OCI-LY7 (cell line): ENCODE data around the gene GRM4. TPM values are rescaled to one million over a fixed set of nuclear protein-coding genes. Genes with fewer than 3 reads are reported as not detected.

Source experiments
- BruUV-seq: library from RNA; stranded (reverse); fragments of 400-500 nt; replicated peaks from 2 replicates; lab custom pipeline; 2021; lab: Mats Ljungman, UMichigan
- CTCF ChIA-PET: fragments of 300-600 bp; sonication (Branson Sonifier 250); formaldehyde crosslinking; loops from one replicate; lab custom pipeline; 2022; ENCODE audit warnings: antibody characterized with exemption; ENCODE audit not compliant: unreplicated experiment; lab: Charles Lee
- POLR2A ChIA-PET: fragments of 300-600 bp; sonication (Branson Sonifier 250); formaldehyde crosslinking; loops from one replicate; lab custom pipeline; 2022; ENCODE audit warnings: antibody characterized with exemption; lab: Charles Lee
- DNase-seq: peaks from one replicate; pipeline ENCODE4 v3.0.0-alpha.2; 2015; ENCODE audit warnings: low spot score
- H2AFZ ChIP-seq: fragments of 200-600 bp; sonication (generic), shearing (Covaris generic); 2 replicates; pipeline ENCODE4 v1.6.1; 2014; ENCODE audit warnings: mild to moderate bottlenecking, antibody characterized with exemption, low read length, moderate library complexity
- H3K27ac ChIP-seq: fragments of 200-600 bp; sonication (generic); 2 replicates; pipeline ENCODE4 v1.5.1; 2014; ENCODE audit warnings: mixed run types, low read depth, mild to moderate bottlenecking, moderate library complexity, low read length, inconsistent platforms; ENCODE audit not compliant: poor library complexity, severe bottlenecking
- H3K36me3 ChIP-seq: fragments of 200-600 bp; sonication (generic); 2 replicates; pipeline ENCODE4 v1.6.1; 2014; ENCODE audit warnings: mild to moderate bottlenecking, antibody characterized with exemption, low read length, moderate library complexity, mixed read lengths; ENCODE audit not compliant: insufficient read depth
- H3K4me1 ChIP-seq: fragments of 200-600 bp; sonication (generic); 2 replicates; pipeline ENCODE4 v1.5.1; 2014; ENCODE audit warnings: mild to moderate bottlenecking, low read length; ENCODE audit not compliant: insufficient read depth, poor library complexity, severe bottlenecking
- H3K4me2 ChIP-seq: fragments of 200-600 bp; sonication (generic); 2 replicates; pipeline ENCODE4 v1.6.1; 2014; ENCODE audit warnings: mild to moderate bottlenecking, low read length
- H3K4me3 ChIP-seq: fragments of 200-600 bp; sonication (generic); 2 replicates; pipeline ENCODE4 v1.5.1; 2014; ENCODE audit warnings: mild to moderate bottlenecking, low read depth, low read length; ENCODE audit not compliant: poor library complexity, severe bottlenecking
- H3K79me2 ChIP-seq: fragments of 200-600 bp; sonication (generic); 2 replicates; pipeline ENCODE4 v1.6.1; 2016; ENCODE audit warnings: low read depth, mild to moderate bottlenecking, low read length, moderate library complexity, mixed read lengths; ENCODE audit not compliant: insufficient read depth
- H3K9me2 ChIP-seq: fragments of 200-600 bp; sonication (generic); 2 replicates; pipeline ENCODE4 v1.6.1; 2016; ENCODE audit warnings: mild to moderate bottlenecking, low read length, mixed read lengths; ENCODE audit not compliant: insufficient read depth
- H3K9me3 ChIP-seq: fragments of 200-600 bp; sonication (generic); 2 replicates; pipeline ENCODE4 v1.6.1; 2014; ENCODE audit warnings: mild to moderate bottlenecking, mixed run types, low read length, mixed read lengths
- H4K20me1 ChIP-seq: fragments of 200-600 bp; sonication (generic); 2 replicates; pipeline ENCODE4 v1.6.1; 2014; ENCODE audit warnings: mild to moderate bottlenecking, antibody characterized with exemption, low read length, moderate library complexity, mixed read lengths; ENCODE audit not compliant: insufficient read depth
- EZH2phosphoT487 ChIP-seq: fragments of 200-600 bp; sonication (generic); IDR thresholded peaks from 2 replicates; pipeline ENCODE4 v1.6.1; 2018; ENCODE audit warnings: low read depth, borderline replicate concordance, mild to moderate bottlenecking, mixed run types, antibody characterized with exemption, low read length, moderate library complexity, mixed read lengths
- intact Hi-C: fragments of 100-400 bp; cut with micrococcal nuclease; formaldehyde crosslinking; loops from one replicate; pipeline ENCODE4 v1.10.0; 2022; ENCODE audit not compliant: unreplicated experiment
- total RNA-seq, 2 experiments: library from RNA; depleted of rRNA in 1 of 2; stranded (reverse); fragments of >200 nt in 1 of 2; shearing (Covaris generic) in 1 of 2; gene quantifications; 2 replicates each; pipeline ENCODE4 v1.2.3, GENCODE V29; 2014 to 2022
- TF ChIP-seq, protein P1 (sequence below): fragments of 200-600 bp; sonication (generic); conservative IDR thresholded peaks from 2 replicates; pipeline ENCODE4 v1.5.1; 2014; ENCODE audit warnings: mild to moderate bottlenecking, antibody characterized with exemption, low read length, moderate library complexity, mixed read lengths

Gene GRM4
- total RNA-seq, 2 experiments from 2014 or later: 0.73 to 1.3 TPM

GRCh38 chr6:34025112-34025807 lies 120.6 kb downstream of the GRM4 start:
- H3K9me2 ChIP-seq: no peaks in the 10 kb centered on the region
- intact Hi-C loops: no loop called here
- H3K4me1 ChIP-seq: peaks cover 3% of the 10 kb centered on the region
- no peak for DNase-seq
- BruUV-seq: no TSS peak
- no peaks in the 10 kb centered on the region for H3K79me2 ChIP-seq
- H4K20me1 ChIP-seq: no peaks in the 10 kb centered on the region
- no peak overlapping the region for H3K27ac ChIP-seq
- no peak overlapping the region for H3K4me3 ChIP-seq
- H3K36me3 ChIP-seq: no peaks in the 10 kb centered on the region
- no peak overlapping the region for H2AFZ ChIP-seq
- POLR2A ChIA-PET: no interaction called here
- H3K9me3 ChIP-seq: no peaks in the 10 kb centered on the region
- no peak overlapping the region for H3K4me2 ChIP-seq
- TF ChIP-seq EZH2phosphoT487: no peak
- TF ChIP-seq, protein P1, sequence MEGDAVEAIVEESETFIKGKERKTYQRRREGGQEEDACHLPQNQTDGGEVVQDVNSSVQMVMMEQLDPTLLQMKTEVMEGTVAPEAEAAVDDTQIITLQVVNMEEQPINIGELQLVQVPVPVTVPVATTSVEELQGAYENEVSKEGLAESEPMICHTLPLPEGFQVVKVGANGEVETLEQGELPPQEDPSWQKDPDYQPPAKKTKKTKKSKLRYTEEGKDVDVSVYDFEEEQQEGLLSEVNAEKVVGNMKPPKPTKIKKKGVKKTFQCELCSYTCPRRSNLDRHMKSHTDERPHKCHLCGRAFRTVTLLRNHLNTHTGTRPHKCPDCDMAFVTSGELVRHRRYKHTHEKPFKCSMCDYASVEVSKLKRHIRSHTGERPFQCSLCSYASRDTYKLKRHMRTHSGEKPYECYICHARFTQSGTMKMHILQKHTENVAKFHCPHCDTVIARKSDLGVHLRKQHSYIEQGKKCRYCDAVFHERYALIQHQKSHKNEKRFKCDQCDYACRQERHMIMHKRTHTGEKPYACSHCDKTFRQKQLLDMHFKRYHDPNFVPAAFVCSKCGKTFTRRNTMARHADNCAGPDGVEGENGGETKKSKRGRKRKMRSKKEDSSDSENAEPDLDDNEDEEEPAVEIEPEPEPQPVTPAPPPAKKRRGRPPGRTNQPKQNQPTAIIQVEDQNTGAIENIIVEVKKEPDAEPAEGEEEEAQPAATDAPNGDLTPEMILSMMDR: no peak
- CTCF ChIA-PET: no interaction called here

DNA sequence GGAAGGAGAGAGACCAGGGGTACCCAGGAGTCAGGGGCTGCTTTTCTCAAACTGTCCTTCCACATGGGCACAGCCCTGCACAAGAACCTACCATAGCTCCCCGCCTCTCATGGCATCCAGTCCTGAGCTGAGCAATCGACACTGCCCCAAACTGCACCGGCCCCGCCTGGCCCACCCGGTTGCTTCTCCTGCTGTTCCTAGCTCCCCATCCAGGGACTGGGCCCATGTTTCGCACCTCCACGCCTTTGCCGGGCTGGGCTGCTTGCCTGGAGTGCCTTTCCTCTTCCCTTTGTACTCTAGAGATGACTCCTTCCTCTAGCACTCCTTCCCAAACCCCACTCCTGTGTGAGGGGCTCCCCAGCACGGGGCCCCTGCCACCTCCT lies 123.0 kb downstream of the GRM4 start:
- Histone ChIP-seq H3K27ac (no peak overlapping the region), H2AFZ (no peak overlapping the region), H3K4me2 (no peak overlapping the region), H3K9me2 (no peaks in the 10 kb centered on the region), H3K9me3 (no peaks in the 10 kb centered on the region), H3K4me3 (no peak overlapping the region), H3K79me2 (no peaks in the 10 kb centered on the region), H4K20me1 (no peaks in the 10 kb centered on the region), H3K4me1 (no peaks in the 10 kb centered on the region), H3K36me3 (no peaks in the 10 kb centered on the region)
- POLR2A ChIA-PET: no interaction called here
- TF ChIP-seq, protein P1: no peak
- TF ChIP-seq EZH2phosphoT487: no peak
- CTCF ChIA-PET: no interaction called here
- no TSS peak for BruUV-seq
- intact Hi-C loops: no loop called here
- DNase-seq: no peak

- TF ChIP-seq, protein P1: no peak
- TF ChIP-seq EZH2phosphoT487: no peak
- H2AFZ ChIP-seq: no peak overlapping the region
- ChIA-PET CTCF (no interaction called here), POLR2A (no interaction called here)
- H3K4me1 ChIP-seq: no peaks in the 10 kb centered on the region
- DNase-seq: no peak
- H3K9me2 ChIP-seq: no peaks in the 10 kb centered on the region
- intact Hi-C loops: no loop called here
- no peaks in the 10 kb centered on the region for H3K36me3 ChIP-seq
- no TSS peak for BruUV-seq
- no peak overlapping the region for H3K27ac ChIP-seq
- H3K9me3 ChIP-seq: no peaks in the 10 kb centered on the region
- H3K79me2 ChIP-seq: no peaks in the 10 kb centered on the region
- no peak overlapping the region for H3K4me3 ChIP-seq
- no peak overlapping the region for H3K4me2 ChIP-seq
- H4K20me1 ChIP-seq: no peaks in the 10 kb centered on the region
Observed at GRCh38 chr6:34022250-34022872, 123.5 kb downstream of the GRM4 start.
